D341Med (cell line): Measurements from ENCODE around the gene C1QTNF12.
A peak's percentile ranks its signal among the peaks of the same experiment; 100 is the strongest.
"Not testable (repeated sequence)": the region's sequence is repeated elsewhere in the genome, so short reads cannot be mapped to it uniquely, and the experiment has no call there.

Experiments
- DNase-seq: peaks from one replicate; pipeline ENCODE4 v3.0.0; 2012; ENCODE audit warnings: low spot score

C1QTNF12 gene

GRCh38 chr1:1199141-1199960 lies 47.2 kb downstream of the C1QTNF12 start:
- DNase-seq, result peak; percentile 34

- DNase-seq, result peak; percentile 37
Measured at GRCh38 chr1:1198423-1199140, 47.9 kb downstream of the C1QTNF12 start.

- DNase-seq, result peak; percentile 30
Measured at GRCh38 chr1:1197551-1198422, 48.7 kb downstream of the C1QTNF12 start.

GRCh38 chr1:1197188-1197500 lies 49.4 kb downstream of the C1QTNF12 start:
- peak; percentile 19 for DNase-seq

GRCh38 chr1:1196431-1197187 lies 49.9 kb downstream of the C1QTNF12 start:
- peak; percentile 28 for DNase-seq

GRCh38 chr1:1195726-1196125 lies 50.8 kb downstream of the C1QTNF12 start:
- not testable (repeated sequence) for DNase-seq

GRCh38 chr1:1194723-1195122 lies 51.8 kb downstream of the C1QTNF12 start:
- DNase-seq, result no peak
